ENCODE results near the gene TBCB. TPM values are rescaled to one million over a fixed set of nuclear protein-coding genes. Genes with fewer than 3 reads are reported as not detected.

TBCB gene
- total RNA-seq, 2 donors from 2014 or later: 49.8 to 71.3 TPM

GRCh38 chr19:36084231-36085009, 30.8 kb upstream of the TBCB start:
- DNase-seq (no peak), ATAC-seq (no peak)
- Histone ChIP-seq H3K27me3 (no peaks in the 10 kb centered on the region), H3K9me3 (no peaks in the 10 kb centered on the region), H3K4me3 (no peak overlapping the region), H3K4me1 (no peaks in the 10 kb centered on the region), H3K27ac (no peak overlapping the region), H3K36me3 (replicated peaks in 1 of 2; ENCODE audit: insufficient read depth in 1 of 2, low read depth in 2 of 2) (no peaks in the 10 kb centered on the region)
- TF ChIP-seq CTCF (IDR thresholded peaks at IDR 0.05): no peak
- no peak for TF ChIP-seq POLR2A (IDR thresholded peaks at IDR 0.05)
- 88 to 96% methylated on average over 11 of the region's 12 CpGs for WGBS, 2 donors
- intact Hi-C loops (cut with DNase I): no loop called here

GRCh38 chr19:36086326-36086725, 28.9 kb upstream of the TBCB start:
- WGBS, 2 donors: 92 to 95% methylated on average over 7 to 8 of the region's 9 CpGs
- no peaks in the 10 kb centered on the region for H3K36me3 ChIP-seq (replicated peaks in 1 of 2; ENCODE audit: insufficient read depth in 1 of 2, low read depth in 2 of 2)
- H3K4me1 ChIP-seq: no peaks in the 10 kb centered on the region
- no peak overlapping the region for H3K27ac ChIP-seq
- intact Hi-C loops (cut with DNase I): no loop called here
- DNase-seq (no peak), ATAC-seq (no peak)
- TF ChIP-seq CTCF (IDR thresholded peaks at IDR 0.05): no peak
- TF ChIP-seq POLR2A (IDR thresholded peaks at IDR 0.05): no peak
- H3K9me3 ChIP-seq: no peaks in the 10 kb centered on the region
- H3K4me3 ChIP-seq: no peak overlapping the region
- no peaks in the 10 kb centered on the region for H3K27me3 ChIP-seq

GRCh38 chr19:36089847-36090246, 25.4 kb upstream of the TBCB start:
- no peak overlapping the region for H3K4me3 ChIP-seq
- DNase-seq (no peak), ATAC-seq (no peak)
- intact Hi-C loops (cut with DNase I): no loop called here
- H3K9me3 ChIP-seq: no peaks in the 10 kb centered on the region
- H3K4me1 ChIP-seq: no peaks in the 10 kb centered on the region
- no peaks in the 10 kb centered on the region for H3K36me3 ChIP-seq (replicated peaks in 1 of 2; ENCODE audit: insufficient read depth in 1 of 2, low read depth in 2 of 2)
- no peak overlapping the region for H3K27ac ChIP-seq
- no peak for TF ChIP-seq CTCF (IDR thresholded peaks at IDR 0.05)
- no peaks in the 10 kb centered on the region for H3K27me3 ChIP-seq
- WGBS, 2 donors: 92 to 94% methylated on average over 5 of the region's 5 CpGs

GRCh38 chr19:36090910-36091695, 24.2 kb upstream of the TBCB start:
- no peak overlapping the region for H3K4me3 ChIP-seq
- WGBS, 2 donors: 80 to 86% methylated on average over 9 to 13 of the region's 13 CpGs
- ATAC-seq: no peak
- no peaks in the 10 kb centered on the region for H3K4me1 ChIP-seq
- no peaks in the 10 kb centered on the region for H3K9me3 ChIP-seq
- intact Hi-C loops (cut with DNase I): no loop called here
- no peak for DNase-seq
- no peaks in the 10 kb centered on the region for H3K36me3 ChIP-seq (replicated peaks in 1 of 2; ENCODE audit: insufficient read depth in 1 of 2, low read depth in 2 of 2)
- TF ChIP-seq CTCF (IDR thresholded peaks at IDR 0.05) (no peak), POLR2A (IDR thresholded peaks at IDR 0.05) (no peak)
- H3K27ac ChIP-seq: no peak overlapping the region
- no peaks in the 10 kb centered on the region for H3K27me3 ChIP-seq

Data from body of pancreas (tissue), 4 donors.